ENCODE data around the gene NWD2.

The NWD2 gene

GRCh38 chr4:37451656-37452055 is 207.1 kb downstream of the NWD2 start:
- Mint-ChIP-seq H3K36me3 (no peaks in the 10 kb centered on the region), H3K9me3 (no peaks in the 10 kb centered on the region), H3K4me1 (peaks cover 4 to 12% of the 10 kb centered on the region in 2 donors), H3K4me3 (no peak overlapping the region), H3K27me3 (peaks cover 55 to 63% of the 10 kb centered on the region in 2 donors), H3K27ac (no peak overlapping the region)
- DNase-seq = no peak
- no peak for ATAC-seq (replicated peaks)

GRCh38 chr4:37452952-37453280 is 208.4 kb downstream of the NWD2 start:
- H3K4me1 Mint-ChIP-seq = peaks cover 4 to 12% of the 10 kb centered on the region in 2 donors
- peaks cover 62 to 69% of the 10 kb centered on the region in 2 donors for H3K27me3 Mint-ChIP-seq
- DNase-seq = peak; percentile 38
- peak overlapping the region; percentile 73 to 74 for H3K4me3 Mint-ChIP-seq
- no peaks in the 10 kb centered on the region for H3K36me3 Mint-ChIP-seq
- H3K27ac Mint-ChIP-seq = no peak overlapping the region
- peak; percentile 77 to 79 for ATAC-seq (replicated peaks)
- no peaks in the 10 kb centered on the region for H3K9me3 Mint-ChIP-seq

- peaks cover 4 to 12% of the 10 kb centered on the region in 2 donors for H3K4me1 Mint-ChIP-seq
- DNase-seq (no peak), ATAC-seq (replicated peaks) (peak; percentile 88 to 90)
- peak overlapping the region; percentile 73 to 74 for H3K4me3 Mint-ChIP-seq
- peaks cover 63 to 69% of the 10 kb centered on the region in 2 donors for H3K27me3 Mint-ChIP-seq
- H3K9me3 Mint-ChIP-seq = no peaks in the 10 kb centered on the region
- no peak overlapping the region for H3K27ac Mint-ChIP-seq
- H3K36me3 Mint-ChIP-seq = no peaks in the 10 kb centered on the region
Observed at GRCh38 chr4:37453281-37453998, 208.9 kb downstream of the NWD2 start.

DNA sequence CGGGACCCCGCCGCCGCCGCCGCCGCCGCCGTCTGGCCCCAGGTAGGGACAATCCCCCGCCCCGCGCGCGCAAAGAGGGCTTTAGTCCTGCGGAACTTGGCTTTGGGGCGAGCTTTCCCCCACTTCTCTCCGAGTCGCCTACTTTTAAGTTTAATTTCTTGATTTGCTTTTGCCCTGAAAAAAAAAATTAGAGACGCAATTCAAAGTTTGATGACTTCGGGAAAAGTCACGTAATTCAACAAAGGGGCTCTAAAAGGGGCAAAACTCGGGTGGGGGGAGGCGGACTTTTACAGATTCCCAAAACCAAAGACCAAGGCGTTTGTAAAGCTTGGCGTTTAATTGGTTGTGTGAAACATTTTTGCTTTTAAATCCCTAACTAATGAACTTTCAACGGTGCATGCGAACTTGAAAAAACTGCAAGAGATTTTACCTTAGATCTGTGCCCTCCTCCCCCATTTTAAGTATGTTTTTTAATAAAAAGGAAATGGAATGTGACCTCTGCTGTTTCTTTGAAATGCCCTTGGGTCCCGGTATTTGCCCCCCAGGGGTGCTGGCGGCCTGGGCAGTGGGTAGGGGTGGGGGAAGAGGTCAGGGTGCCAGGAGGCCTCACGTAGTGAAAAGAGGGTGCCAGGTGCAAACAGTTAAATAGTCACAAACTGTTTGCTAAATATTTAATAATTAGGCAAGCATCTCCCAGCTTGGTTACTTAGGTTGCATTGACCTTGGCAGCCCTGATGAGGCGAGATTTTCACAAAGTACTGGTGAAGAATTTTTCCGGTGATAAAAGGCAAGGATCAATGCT is 209.7 kb downstream of the NWD2 start:
- DNase-seq (no peak), ATAC-seq (replicated peaks) (no peak)
- no peak overlapping the region for H3K27ac Mint-ChIP-seq
- H3K27me3 Mint-ChIP-seq = peaks cover 71 to 73% of the 10 kb centered on the region in 2 donors
- no peaks in the 10 kb centered on the region for H3K36me3 Mint-ChIP-seq
- H3K4me1 Mint-ChIP-seq = peaks cover 4 to 12% of the 10 kb centered on the region in 2 donors
- H3K9me3 Mint-ChIP-seq = no peaks in the 10 kb centered on the region
- peak overlapping the region; percentile 42 to 53 for H3K4me3 Mint-ChIP-seq

GRCh38 chr4:37455301-37456131 is 211.0 kb downstream of the NWD2 start:
- Mint-ChIP-seq H3K4me3 (no peak overlapping the region), H3K9me3 (peaks cover 0 to 2% of the 10 kb centered on the region in 2 donors), H3K27ac (no peak overlapping the region), H3K4me1 (peaks cover 4 to 12% of the 10 kb centered on the region in 2 donors), H3K36me3 (no peaks in the 10 kb centered on the region), H3K27me3 (peaks cover 73% of the 10 kb centered on the region in 2 donors)
- DNase-seq (no peak), ATAC-seq (replicated peaks) (no peak)

GRCh38 chr4:37461801-37462200 is 217.3 kb downstream of the NWD2 start:
- no peaks in the 10 kb centered on the region for H3K36me3 Mint-ChIP-seq
- peaks cover 0 to 2% of the 10 kb centered on the region in 2 donors for H3K9me3 Mint-ChIP-seq
- peaks cover 12 to 24% of the 10 kb centered on the region in 2 donors for H3K4me1 Mint-ChIP-seq
- H3K27ac Mint-ChIP-seq = no peak overlapping the region
- DNase-seq (no peak), ATAC-seq (replicated peaks) (no peak)
- peaks cover 29 to 30% of the 10 kb centered on the region in 2 donors for H3K27me3 Mint-ChIP-seq
- H3K4me3 Mint-ChIP-seq = no peak overlapping the region

DNA sequence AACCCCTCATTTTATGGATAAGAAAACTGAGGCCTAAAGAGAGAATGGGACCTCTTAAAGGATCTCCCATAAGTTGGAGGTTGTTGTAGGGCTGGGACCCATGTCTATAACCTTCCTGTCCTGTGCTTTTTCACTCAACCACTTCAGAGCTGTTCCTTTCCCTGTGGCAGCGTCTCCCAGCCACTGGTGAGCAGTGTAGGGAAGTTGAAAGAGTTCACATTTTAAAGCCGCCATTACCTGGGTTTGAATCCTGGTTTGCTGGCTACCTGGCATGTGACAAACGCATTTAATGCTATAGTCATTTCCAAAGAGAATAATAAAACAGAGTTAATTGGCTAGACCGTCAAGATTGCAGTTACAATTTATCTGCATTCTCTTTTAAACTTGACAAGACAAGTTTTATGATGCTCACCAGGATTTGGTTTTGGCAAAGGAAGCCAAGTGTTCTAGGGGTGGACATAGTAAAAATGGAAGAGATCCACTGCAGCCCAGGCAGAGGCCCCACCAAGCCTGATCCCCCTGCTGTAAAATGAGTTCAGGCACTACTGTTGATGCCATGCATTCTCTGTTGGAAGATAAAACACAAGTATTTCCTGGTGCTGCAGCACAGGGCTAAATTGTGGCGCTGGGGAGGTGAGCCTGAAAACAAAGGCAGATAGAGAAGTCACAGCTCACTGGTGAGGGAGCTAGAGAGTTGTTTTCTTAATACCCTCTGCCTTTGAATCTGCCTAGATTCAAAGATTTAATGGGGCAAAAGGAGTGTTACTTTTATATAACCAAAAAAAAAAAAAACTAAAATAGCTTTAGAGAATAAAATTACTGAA is 218.7 kb downstream of the NWD2 start:
- no peak for ATAC-seq (replicated peaks)
- Mint-ChIP-seq H3K4me1 (peaks cover 12 to 24% of the 10 kb centered on the region in 2 donors), H3K27me3 (peaks cover 23 to 24% of the 10 kb centered on the region in 2 donors), H3K4me3 (no peak overlapping the region), H3K9me3 (peaks cover 0 to 2% of the 10 kb centered on the region in 2 donors), H3K27ac (no peak overlapping the region), H3K36me3 (no peaks in the 10 kb centered on the region)
- DNase-seq = no peak

DNA sequence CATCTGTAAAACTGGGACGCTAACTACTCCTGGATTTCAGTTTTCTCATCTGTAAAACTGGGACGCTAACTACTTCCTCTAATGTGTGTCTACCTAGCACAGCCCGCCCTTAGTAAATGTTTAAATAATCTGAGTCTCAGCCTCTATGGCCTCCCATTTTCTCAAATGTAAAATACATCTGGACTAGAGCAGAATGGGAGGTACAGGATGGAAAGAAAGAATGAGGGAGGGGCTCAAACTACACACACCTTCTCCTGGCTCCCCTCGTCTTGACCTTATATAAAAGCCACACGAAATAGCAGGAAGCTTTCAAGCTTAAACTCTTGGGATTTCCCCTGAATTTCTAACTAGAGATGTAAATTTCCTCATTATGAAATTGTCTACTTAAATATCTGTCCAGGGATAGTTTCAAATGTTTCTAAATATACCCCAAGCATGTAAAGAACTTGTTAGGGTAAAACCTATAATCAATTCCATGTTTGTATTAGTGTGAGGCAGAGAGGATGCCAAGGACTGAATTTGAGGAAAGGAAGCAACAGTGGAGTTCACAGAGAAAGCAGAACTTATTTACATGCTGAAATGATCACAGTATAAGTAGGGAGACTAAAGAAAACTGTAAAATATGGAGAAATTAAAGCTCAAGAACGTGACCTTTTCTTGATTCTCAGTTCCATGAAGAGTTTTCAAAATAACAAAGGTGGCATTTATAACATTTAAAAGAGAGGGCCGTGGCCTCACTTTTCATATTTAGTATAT is 220.0 kb downstream of the NWD2 start:
- peak; percentile 59 to 70 for ATAC-seq (replicated peaks)
- H3K4me1 Mint-ChIP-seq = peaks cover 12 to 24% of the 10 kb centered on the region in 2 donors
- no peak for DNase-seq
- H3K9me3 Mint-ChIP-seq = peaks cover 0 to 2% of the 10 kb centered on the region in 2 donors
- no peak overlapping the region for H3K27ac Mint-ChIP-seq
- peaks cover 11 to 12% of the 10 kb centered on the region in 2 donors for H3K27me3 Mint-ChIP-seq
- no peaks in the 10 kb centered on the region for H3K36me3 Mint-ChIP-seq
- peak overlapping the region in 1 of 2 donors; percentile 22 for H3K4me3 Mint-ChIP-seq

GRCh38 chr4:37465296-37465695 is 220.8 kb downstream of the NWD2 start:
- DNase-seq (no peak), ATAC-seq (replicated peaks) (no peak)
- Mint-ChIP-seq H3K4me1 (peaks cover 12 to 24% of the 10 kb centered on the region in 2 donors), H3K36me3 (no peaks in the 10 kb centered on the region), H3K27ac (no peak overlapping the region), H3K27me3 (peaks cover 5% of the 10 kb centered on the region in 2 donors), H3K4me3 (no peak overlapping the region), H3K9me3 (no peaks in the 10 kb centered on the region)

DNA sequence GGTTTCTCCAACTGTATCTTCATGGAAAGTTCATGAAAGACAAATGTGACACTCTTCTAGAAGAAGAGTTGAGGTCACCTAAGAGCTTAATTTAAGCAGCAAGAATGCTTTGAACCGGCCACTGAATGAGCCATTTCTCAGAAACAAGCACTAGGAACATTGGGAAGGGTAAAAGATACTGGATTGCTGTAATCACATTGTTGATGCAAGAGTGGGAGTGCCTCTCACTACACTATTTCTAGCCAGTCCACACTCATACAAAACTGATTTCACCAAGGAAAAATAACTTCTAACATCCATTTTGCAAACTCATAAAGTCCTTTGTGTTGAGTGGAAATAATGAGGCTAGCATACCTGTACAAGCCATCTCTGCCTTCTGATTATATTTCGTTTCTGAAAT is 221.3 kb downstream of the NWD2 start:
- peaks cover 2 to 5% of the 10 kb centered on the region in 2 donors for H3K27me3 Mint-ChIP-seq
- DNase-seq (no peak), ATAC-seq (replicated peaks) (no peak)
- H3K4me3 Mint-ChIP-seq = no peak overlapping the region
- H3K4me1 Mint-ChIP-seq = peaks cover 12 to 24% of the 10 kb centered on the region in 2 donors
- H3K27ac Mint-ChIP-seq = no peak overlapping the region
- no peaks in the 10 kb centered on the region for H3K36me3 Mint-ChIP-seq
- no peaks in the 10 kb centered on the region for H3K9me3 Mint-ChIP-seq

DNA sequence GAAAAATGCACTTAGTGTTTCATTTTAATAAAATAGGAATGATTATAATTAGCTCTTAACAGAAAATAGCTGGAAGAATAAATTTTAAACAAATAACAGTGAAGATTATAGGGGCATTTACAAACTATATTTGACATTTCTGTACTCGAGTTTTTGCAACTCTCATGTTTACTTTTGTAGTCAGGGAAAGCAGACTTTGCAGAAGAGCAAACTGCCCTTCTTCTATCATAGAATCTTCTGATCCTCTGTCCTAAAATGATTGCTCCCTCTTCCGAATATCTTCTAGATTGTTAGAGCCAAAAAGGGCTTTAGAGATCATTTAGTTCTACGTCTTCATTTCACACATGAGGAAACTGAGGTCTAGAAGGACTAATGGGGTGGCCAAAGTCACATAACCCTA is 222.7 kb downstream of the NWD2 start:
- no peak for ATAC-seq (replicated peaks)
- no peak overlapping the region for H3K27ac Mint-ChIP-seq
- no peak overlapping the region for H3K4me3 Mint-ChIP-seq
- H3K9me3 Mint-ChIP-seq = no peaks in the 10 kb centered on the region
- DNase-seq = no peak
- no peaks in the 10 kb centered on the region for H3K36me3 Mint-ChIP-seq
- H3K4me1 Mint-ChIP-seq = peaks cover 12 to 24% of the 10 kb centered on the region in 2 donors
- peaks cover 0 to 7% of the 10 kb centered on the region in 2 donors for H3K27me3 Mint-ChIP-seq

GRCh38 chr4:37467824-37468223 is 223.3 kb downstream of the NWD2 start:
- no peak for ATAC-seq (replicated peaks)
- H3K4me1 Mint-ChIP-seq = peaks cover 12 to 24% of the 10 kb centered on the region in 2 donors
- no peak overlapping the region for H3K27ac Mint-ChIP-seq

GRCh38 chr4:37469286-37469685 is 224.7 kb downstream of the NWD2 start:
- peaks cover 10 to 21% of the 10 kb centered on the region in 2 donors for H3K27me3 Mint-ChIP-seq
- ATAC-seq (replicated peaks) = no peak
- H3K4me3 Mint-ChIP-seq = no peak overlapping the region
- H3K4me1 Mint-ChIP-seq = peaks cover 9 to 12% of the 10 kb centered on the region in 2 donors
- no peaks in the 10 kb centered on the region for H3K36me3 Mint-ChIP-seq
- H3K9me3 Mint-ChIP-seq = no peaks in the 10 kb centered on the region
- H3K27ac Mint-ChIP-seq = no peak overlapping the region
- no peak for DNase-seq

More at GRCh38 chr4:37467824-37468223, 223.3 kb downstream of the NWD2 start:
- DNase-seq = no peak
- no peaks in the 10 kb centered on the region for H3K9me3 Mint-ChIP-seq
- H3K36me3 Mint-ChIP-seq = no peaks in the 10 kb centered on the region
- H3K27me3 Mint-ChIP-seq = peaks cover 4 to 12% of the 10 kb centered on the region in 2 donors
- no peak overlapping the region for H3K4me3 Mint-ChIP-seq

Data from stimulated activated naive B cell treated with anti-CD40 and anti-IgM and Interleukin-4, amounts not matched to agents 10 μg/mL and 1 μg/mL and 100 μg/mL, for 72 hours (primary cell).